Right lung (tissue), 5 donors: ENCODE measurements around the gene ASIP. TPM values are rescaled to one million over a fixed set of nuclear protein-coding genes. Genes with fewer than 3 reads are reported as not detected.
A peak's percentile ranks its signal among the peaks of the same experiment; 100 is the strongest.
"Not testable (repeated sequence)": the region's sequence is repeated elsewhere in the genome, so short reads cannot be mapped to it uniquely, and the experiment has no call there.

Source experiments
- DNase-seq, 2 donors: peaks; one replicate each; pipeline ENCODE4 v3.0.0-alpha.2; 2013
- polyA plus RNA-seq, 5 donors: library from polyadenylated mRNA; unstranded; fragments of 120-200 nt; gene quantifications; one replicate each; pipeline versions ENCODE4 v1.2.1 to v1.2.3, GENCODE V29; 2013; ENCODE audit warnings: inconsistent platforms in 1 of 5, low replicate concordance in 1 of 5; ENCODE audit not compliant: insufficient read length in 5 of 5, insufficient read depth in 1 of 5

The ASIP gene
- polyA plus RNA-seq, 5 donors = 0.32 to 0.36 (median 0.33) TPM; not detected in 2

DNA sequence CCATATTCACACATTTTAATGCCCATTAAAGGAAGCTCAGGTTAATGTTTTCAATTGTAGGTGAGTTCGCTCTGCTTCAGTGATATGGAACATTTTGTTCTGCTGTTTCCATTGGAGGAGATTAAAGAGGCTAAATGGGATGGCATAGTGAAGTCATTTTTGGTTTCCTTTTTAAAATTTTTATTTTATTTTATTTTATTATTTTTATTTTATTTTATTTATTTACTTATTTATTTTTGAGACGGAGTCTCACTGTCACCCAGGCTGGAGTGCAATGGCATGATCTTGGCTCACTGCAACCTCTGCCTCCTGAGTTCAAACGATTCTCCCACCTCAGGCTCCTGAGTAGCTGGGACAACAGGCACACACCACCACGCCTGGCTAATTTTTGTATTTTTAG lies 792 bp downstream of the ASIP start:
- not testable (repeated sequence) for DNase-seq

DNA sequence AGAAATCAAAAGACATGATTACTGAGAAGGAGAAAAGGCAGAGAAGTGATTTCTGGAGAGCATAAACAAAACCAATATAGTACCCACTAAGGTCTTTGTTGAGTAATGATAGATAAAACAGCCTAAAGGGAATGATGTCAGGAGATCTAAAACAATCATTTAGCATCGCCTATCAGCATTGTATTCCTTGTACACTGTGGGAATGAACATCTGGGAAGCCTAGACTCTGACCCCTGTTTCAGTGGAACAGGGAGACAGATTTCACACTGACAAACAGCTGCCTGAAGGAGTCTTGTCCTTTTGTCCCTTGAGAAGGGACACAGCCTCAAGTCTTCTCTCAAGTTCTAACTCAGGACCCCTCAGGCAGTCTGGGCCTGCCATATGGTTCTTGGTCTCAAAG lies 1.7 kb downstream of the ASIP start:
- DNase-seq = no peak

DNA sequence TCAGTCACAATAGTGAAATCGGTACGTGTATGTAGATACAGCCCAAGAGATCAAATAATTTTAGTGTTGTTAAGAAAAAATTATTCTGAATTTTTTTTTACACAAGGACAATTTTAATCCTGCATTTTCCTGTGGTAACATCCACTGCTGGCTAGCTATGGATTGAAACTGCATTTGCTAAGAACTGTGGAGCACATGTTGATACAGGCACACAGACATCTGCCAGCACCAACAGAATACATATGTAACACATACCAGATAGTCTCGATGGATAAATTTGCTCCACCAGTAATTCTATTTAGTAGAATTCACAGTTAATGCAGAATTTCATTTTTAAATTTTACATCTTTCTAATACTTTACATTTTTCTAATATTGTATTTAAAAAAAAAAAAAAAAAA lies 2.2 kb downstream of the ASIP start:
- DNase-seq = no peak

DNA sequence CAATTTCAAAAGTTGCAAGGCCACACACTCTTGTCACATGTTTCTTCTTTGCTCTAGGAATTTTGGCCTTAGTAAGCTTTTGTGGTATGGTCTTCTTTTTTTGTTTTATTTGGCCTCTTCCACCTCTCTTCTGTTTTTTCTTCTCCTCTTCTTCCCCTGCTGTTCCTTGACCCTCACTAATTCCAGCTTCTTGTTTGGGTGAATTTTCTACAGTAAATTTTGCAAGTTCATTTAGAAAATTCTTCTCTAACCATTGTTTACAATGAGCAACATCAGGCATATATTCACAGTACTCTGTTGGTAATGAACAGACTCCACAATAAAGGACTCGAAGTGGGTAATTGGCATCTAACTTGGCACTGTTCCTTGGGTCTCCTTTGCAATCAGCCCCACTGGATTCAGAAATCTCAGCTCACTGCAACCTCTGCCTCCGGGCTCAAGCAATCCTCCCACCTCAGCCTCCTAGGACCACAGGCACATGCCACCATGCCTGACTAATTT lies 5.0 kb downstream of the ASIP start:
- no peak for DNase-seq

DNA sequence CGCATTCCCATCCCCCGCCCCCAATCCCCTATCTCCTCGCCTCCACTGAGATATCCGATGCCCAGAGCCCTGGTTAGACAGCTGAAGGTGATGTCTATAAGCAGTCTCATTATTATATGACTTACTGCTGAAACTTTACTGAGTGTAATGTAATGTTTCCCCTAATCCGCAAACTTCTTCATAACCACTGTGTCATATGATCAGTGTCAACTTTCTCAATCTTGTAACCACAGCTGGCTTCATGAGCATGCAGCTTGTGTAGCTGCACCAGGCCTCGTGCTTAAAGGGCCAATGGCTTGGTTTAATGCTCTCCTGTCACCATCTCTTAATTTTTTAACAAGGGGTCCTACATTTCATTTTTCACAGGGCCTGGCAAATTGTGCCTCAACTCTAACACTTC lies 8.1 kb downstream of the ASIP start:
- no peak for DNase-seq

DNA sequence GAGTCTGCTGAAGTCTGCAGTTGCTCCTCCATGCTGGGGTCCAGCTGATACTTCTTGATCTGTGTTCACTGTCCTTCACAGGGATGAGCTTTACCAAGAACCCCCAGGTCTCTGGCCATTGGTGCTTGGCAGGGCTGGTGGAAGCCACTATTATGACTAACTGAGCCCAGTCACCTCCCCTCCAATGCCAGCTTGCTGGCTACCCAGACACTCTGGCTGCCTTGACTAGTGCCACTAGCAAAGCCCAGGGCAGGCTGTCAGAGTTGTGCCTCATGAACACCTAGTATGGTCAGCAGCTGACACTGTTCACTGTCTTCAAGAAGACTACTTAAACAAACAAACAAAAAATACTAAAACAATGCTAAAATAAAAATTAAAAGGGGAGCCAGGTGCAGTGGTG lies 8.8 kb downstream of the ASIP start:
- no peak for DNase-seq

DNA sequence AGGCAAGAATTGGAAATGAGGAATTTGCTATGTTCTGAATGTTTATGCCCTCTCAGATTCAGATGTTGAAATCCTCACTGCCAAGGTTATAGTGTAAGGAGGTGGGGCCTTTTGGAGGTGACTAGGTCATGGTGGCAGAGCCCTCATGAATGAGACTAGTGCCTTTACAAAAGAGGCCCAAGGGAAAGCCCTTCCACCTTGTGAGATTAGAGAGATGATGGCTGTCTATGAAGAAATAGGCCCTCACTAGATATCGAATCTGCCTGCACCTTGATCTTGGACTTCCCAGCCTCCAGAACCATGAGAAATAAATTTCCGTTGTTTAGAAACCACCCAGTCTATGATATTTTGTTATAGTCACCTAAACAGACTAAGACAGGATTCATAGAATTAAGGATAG lies 10.4 kb downstream of the ASIP start:
- no peak for DNase-seq

DNA sequence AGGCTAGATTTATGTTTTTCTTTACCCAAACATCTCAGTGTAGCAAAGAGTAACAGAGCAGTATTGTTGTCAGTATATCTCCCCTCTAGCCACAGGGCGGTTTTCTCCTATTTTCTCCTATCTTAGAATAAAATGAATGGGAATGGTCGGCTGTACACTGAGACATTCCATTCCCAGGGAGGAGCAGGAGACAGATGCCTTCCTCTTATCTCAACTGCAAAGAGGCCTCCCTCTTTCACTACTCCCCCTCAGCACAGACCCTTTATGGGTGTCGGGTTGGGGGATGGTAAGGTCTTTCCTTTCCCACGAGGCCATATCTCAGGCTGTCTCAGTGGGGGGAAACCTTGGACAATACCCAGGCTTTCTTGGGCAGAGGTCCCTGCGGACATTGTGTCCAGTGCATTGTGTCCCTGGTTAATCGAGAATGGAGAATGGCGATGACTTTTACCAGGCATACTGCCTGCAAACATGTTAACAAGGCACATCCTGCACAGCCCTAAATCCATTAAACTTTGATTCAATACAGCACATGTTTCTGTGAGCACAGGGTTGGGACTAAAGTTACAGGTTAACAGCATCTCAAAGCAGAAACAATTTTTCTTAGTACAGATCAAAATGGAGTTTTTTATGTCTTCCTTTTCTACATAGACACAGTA lies 11.3 kb downstream of the ASIP start:
- not testable (repeated sequence) for DNase-seq

DNA sequence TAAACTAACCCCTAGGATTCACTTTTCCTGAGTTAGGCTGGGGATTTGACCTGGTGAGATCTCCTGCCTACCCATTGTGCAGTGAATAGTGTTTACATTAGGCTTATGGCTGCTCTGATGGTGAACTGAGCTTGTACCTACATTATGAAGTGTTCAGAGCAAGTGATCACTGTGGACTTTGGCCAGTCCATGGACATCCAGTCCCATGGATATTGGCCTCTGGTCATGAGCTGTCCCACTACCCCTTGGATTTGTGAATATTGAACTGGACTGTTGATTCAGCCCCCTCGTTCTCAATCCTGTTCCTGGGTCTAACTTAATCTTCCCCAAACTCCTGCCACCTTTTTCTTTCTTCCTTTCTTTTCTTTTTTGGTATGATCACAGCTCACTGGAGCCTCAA lies 13.8 kb downstream of the ASIP start:
- no peak for DNase-seq

DNA sequence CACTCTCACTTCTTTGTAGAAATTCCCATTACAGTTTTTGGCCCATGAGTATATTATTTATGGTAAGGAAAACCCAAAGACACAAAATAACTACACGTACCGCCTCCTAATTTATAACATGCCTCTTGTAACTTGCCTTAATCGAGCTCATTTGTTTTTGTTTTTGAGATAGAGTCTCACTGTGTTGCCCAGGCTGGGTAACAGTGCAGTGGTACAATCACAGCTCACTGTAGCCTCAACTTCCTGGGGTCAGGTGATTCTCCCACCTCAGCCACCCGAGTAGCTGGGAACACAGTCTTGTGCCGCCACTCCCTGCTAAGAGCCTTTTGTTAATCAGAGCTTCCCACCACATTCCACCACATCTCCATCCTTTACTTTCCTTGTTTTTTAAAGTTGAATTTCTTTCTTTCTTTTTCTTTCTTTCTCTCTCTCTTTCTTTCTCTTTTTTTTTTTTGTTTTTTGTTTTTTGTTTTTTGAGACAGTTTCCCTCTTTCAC lies 15.5 kb downstream of the ASIP start:
- DNase-seq = no peak

DNA sequence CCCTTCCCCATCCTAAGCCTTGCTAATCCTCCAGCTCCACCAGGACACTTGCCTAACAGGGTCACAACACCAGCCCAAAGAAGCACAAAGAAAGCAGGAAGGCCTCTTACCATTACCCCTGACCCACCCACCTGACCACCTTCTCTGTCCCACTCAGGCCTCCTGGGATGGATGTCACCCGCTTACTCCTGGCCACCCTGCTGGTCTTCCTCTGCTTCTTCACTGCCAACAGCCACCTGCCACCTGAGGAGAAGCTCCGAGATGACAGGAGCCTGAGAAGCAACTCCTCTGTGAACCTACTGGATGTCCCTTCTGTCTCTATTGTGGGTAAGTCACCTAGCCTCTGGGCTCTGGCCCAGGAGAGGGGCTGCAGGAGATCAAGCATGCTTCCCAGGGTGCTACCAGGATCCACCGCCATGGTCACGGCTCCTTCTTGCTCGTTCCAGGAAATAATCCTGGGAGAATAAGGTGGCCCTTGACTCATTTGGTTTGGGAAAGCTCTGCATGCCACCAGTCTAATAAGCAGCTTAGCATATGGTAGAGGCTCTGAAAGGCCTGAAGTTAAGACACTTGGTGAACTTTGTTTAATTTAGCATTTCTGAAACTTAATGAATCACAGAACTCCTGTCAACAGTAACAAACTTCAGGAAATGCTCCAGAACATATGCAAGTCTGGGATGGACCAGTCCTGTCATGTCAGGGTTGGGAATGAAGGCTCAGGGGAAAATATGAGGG lies 19.2 kb downstream of the ASIP start:
- no peak for DNase-seq

DNA sequence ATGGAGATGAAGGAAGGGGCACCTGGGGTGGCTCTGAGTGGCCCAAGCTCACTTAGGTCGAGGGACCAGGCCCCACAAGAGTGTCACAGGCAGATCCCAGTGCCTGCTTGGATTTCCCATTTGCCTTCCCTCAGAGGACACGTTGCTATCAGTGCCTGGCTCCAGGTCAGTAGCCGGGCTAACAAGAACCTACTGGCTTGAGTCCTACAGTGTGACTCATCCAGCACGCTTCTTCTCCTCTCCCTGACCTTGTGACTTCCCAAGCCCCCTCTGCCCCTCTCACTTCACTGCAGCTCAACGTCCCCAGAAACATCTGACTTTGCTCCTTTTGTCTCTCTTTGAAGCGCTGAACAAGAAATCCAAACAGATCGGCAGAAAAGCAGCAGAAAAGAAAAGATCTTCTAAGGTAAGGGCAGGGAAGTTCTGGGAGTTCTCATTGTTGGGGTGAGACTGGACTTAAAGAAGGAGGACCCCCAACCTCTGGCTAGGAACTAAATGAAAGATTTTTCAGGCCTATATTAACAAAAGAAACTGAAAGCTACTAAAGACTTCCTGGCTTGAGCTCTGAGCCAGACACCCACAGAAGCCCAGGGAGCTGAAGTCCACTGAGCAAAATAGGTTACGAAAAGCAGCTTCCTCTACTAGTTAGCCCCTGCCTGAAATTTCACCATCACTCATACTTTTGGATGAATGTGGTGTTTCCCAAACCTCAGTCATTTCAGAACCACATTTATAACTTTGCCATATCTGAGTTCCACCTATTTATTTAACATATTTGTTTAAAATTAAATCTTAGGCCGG lies 21.5 kb downstream of the ASIP start:
- DNase-seq = peak in 1 of 2 donors; percentile 2

DNA sequence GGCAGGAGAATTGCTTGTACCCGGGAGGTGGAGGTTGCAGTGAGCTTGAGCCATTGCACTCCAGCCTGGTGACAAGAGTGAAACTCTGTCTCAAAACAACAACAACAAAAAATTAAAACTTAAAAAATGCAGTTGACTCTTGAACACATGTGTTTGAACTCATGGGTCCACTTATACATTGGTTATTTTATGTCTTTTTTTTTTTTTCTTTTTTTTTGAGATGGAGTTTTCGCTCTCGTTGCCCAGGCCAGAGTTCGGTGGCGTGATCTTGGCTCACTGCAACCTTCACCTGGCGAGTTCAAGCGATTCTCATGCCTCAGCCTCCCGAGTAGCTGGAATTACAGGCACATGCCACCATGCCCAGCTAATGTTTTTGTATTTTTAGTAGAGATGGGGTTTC lies 22.2 kb downstream of the ASIP start:
- not testable (repeated sequence) for DNase-seq

DNA sequence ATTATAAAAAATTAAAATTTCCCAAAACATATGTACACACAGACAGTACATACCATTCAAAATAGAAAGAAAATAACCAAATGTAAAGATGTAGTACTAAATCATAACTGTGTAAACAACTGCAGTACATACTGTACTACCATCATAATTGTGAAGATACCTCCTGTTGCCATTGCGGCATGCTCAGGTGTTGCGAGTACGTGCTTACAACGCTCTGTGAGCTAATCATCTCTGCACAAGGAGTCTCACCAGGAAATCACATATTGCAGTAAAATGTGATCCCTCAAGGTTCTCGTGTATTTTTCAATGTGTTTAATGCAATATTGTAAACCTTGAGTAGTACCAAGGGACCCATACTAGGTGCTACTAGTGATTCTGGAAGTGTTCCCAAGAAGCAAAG lies 22.9 kb downstream of the ASIP start:
- DNase-seq = no peak

DNA sequence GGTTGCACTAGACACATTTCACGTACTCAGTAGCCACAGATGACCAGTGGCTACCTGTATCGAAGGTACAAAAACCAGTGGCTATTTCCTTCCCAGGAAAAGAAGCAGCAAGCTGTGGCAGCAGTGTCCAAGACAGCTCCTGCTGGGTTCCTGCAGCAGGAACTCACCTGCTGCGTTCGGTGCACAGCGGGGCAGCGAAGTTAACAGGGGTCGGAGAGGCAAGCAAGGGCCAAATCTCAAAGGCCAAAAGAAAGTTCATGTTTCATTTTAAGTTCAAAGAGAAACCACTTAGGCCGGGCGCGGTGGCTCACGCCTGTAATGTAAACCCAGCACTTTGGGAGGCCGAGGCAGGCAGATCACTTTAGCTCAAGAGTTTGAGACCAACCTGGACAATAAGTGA lies 26.9 kb downstream of the ASIP start:
- no peak for DNase-seq

DNA sequence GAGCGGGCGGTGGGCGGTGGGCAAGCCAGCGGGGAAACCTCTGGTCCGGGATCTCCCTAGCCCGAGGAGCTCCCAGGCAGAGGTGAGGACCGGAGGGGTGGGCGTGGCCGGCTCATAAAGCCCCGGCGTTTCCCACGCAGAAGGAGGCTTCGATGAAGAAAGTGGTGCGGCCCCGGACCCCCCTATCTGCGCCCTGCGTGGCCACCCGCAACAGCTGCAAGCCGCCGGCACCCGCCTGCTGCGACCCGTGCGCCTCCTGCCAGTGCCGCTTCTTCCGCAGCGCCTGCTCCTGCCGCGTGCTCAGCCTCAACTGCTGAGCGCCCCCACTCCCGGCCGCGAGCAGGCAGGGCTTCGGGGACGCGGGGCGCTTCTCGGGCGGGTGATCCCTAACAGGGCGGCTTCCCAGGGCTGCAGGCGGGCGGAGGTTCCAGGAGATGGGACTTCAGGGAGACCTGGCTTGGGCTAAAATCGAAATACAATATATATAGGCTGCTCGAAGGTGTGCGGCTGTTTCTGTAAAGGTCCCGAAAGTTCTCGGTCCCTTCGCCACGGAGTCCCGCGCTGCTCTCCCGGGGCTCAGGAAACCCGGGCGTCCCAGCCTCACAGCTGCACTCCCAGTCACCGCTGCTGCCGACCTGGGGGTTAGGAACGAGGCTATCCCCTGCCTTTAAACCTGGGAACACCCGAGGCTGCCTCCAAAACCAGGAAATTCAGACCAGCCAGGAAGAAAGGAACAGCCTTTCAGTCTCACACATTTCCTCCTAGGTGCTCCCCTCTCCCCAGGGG lies 27.8 kb downstream of the ASIP start:
- DNase-seq = peak in 1 of 2 donors; percentile 23

DNA sequence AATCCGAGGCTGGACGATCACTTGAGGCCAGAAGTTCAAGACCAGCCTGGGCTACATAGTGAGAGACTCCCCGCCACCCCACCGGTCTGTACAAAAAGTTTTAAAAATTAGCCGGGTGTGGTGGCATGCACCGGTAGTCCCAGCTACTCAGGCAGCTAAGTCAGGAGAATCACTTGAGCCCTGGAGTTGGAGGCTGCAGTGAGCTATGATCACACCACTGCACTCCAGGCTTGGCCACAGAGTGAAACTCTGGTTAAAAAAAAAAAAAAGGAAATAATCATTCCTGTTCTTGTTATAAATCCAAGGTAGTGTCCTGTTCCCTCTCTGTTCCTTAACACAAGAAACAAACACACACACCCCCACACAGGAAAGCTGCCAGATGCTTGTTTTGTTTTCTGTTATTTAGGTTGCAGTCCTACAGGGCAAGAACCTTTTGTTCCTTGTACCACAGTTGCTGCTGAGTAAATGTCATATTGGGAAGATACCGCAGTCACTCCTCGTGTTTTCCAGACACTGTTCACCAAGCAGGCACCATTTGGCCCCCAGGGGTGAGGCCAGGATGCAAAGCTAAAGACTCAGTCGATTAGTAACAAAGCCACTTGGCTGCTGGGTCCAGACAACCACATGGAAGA lies 28.9 kb downstream of the ASIP start:
- DNase-seq = no peak

DNA sequence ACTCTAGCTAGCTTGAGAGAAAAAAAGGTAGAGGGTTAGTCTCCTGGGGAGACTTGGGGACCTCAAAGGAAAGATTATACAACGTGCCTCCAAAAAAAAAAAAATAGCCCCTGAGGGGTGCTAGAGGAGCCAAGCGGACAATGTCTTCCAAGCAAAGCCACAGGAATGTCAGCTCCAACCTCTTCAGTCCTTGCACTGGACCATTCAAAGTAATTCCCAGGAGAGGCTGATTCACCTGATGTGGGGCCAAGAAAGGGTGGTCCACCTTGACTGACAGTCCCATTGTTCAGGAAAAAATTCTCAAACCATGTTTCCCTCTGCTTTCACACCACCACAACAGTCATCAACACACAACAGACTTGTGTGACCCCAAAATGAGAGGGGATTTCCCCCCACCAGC lies 30.7 kb downstream of the ASIP start:
- no peak for DNase-seq

DNA sequence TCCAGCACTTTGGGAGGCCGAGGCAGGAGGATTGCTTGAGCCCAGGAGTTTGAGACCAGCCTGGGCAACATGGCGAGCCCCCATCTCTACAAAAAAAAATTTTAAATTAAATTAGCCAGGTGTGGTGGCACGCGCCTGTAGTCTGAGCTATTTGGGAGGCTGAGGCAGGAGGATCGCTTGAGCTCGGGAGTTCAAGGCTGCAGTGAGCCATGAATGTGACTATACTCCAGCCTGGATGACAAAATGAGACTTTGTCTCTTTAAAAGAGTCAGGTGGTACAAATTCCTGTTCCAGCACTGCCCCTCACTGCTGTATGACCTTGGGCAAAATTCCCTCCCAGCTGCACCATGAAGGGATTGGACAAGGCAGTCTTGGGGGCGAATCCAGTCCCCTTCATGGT lies 33.5 kb downstream of the ASIP start:
- no peak for DNase-seq

DNA sequence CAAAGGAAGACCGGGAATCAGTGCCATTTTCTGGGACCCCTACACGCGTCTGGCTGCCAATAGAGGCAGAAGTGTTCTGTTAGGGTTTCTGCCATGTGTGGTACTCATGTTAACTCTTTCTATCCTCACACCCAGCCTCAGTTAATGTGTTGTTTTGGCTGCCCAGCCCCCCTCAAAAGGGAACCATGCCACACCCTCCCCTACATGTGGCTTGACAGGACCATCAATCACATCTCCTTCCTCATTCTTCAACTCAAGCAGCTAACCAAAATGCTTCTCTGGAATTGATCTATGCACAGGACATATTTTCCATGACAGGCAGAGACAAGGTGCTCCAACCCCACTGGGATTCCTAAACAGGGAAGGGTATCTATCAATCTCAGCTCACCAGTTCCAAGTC lies 40.0 kb downstream of the ASIP start:
- no peak for DNase-seq

DNA sequence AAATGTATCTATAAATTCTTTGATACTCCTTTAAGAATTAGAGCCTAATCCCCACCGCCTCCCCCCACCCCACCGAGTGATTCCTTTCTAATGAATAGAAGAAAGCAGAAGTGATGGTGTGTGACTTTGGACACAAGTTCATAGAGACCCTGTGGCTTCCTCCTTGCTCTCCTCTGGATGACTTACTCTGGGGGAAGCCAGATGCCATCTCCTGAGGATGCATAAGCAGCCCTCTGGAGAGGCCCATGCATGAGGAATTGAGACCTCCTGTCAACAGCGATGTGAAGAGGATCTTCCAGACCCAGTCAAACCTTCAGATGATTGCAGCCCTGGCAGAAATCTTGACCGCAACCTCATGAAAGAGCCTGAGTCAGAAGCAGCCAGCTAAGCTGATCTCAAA lies 40.8 kb downstream of the ASIP start:
- no peak for DNase-seq
